ENCODE results near the gene EPB41L2. TPM values are rescaled to one million over a fixed set of nuclear protein-coding genes. Genes with fewer than 3 reads are reported as not detected.
"Not testable (repeated sequence)": the region's sequence is repeated elsewhere in the genome, so short reads cannot be mapped to it uniquely, and the experiment has no call there.

The EPB41L2 gene
- total and polyA plus RNA-seq, 2 donors (not counting 1 experiment from before 2014, with no cell fraction given) = 113 to 264 TPM

DNA sequence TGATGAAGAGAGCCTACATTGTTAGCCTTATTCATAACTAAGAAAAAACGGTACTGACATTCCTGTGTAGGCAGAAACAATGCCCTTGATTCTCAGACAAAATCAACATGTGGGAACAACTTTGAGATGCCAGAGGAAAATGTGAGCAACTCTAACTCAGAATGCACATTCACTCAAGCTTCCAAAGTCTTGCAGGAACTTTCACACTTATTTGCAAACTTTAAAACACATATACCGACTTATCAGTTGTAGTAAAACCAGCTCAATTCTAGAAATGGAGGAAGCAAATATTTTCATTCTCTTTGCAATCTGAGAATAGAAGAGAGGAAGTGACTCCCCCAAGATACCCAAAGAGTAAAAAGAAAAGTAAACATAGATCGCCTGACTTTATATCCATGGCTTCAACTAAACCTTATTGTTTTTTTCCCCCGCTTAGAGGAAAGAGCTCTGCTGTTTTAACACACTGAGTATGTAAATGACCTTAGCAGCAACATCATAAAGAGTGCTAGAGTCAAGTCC lies 117.6 kb downstream of the EPB41L2 start:
- H4K20me1 ChIP-seq (ENCODE audit: control insufficient read depth, extremely low read depth, insufficient read depth, low read length) = no peaks in the 10 kb centered on the region
- no peak overlapping the region for H3K4me2 ChIP-seq (ENCODE audit: extremely low read depth, insufficient read depth, low read length)
- peaks cover 9% of the 10 kb centered on the region for H3K79me2 ChIP-seq (ENCODE audit: control insufficient read depth, insufficient read depth, low read length)
- TF ChIP-seq, protein P1, sequence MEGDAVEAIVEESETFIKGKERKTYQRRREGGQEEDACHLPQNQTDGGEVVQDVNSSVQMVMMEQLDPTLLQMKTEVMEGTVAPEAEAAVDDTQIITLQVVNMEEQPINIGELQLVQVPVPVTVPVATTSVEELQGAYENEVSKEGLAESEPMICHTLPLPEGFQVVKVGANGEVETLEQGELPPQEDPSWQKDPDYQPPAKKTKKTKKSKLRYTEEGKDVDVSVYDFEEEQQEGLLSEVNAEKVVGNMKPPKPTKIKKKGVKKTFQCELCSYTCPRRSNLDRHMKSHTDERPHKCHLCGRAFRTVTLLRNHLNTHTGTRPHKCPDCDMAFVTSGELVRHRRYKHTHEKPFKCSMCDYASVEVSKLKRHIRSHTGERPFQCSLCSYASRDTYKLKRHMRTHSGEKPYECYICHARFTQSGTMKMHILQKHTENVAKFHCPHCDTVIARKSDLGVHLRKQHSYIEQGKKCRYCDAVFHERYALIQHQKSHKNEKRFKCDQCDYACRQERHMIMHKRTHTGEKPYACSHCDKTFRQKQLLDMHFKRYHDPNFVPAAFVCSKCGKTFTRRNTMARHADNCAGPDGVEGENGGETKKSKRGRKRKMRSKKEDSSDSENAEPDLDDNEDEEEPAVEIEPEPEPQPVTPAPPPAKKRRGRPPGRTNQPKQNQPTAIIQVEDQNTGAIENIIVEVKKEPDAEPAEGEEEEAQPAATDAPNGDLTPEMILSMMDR (conservative IDR thresholded peaks at IDR 0.05 in 1 of 2, IDR thresholded peaks at IDR 0.05 in 1 of 2; ENCODE audit: low read depth in 1 of 2, low read length in 2 of 2) = no peak
- TF ChIP-seq EZH2 (IDR thresholded peaks at IDR 0.05; ENCODE audit: low read length, missing control alignments) = no peak
- H3K36me3 ChIP-seq (ENCODE audit: control insufficient read depth, insufficient read depth, low read length) = no peaks in the 10 kb centered on the region
- no peak overlapping the region for H3K4me3 ChIP-seq (replicated peaks in 1 of 4; ENCODE audit: control extremely low read depth in 1 of 4, insufficient read depth in 1 of 4, low read depth in 3 of 4, low read length in 4 of 4)
- peaks cover 7% of the 10 kb centered on the region for H3K4me1 ChIP-seq (ENCODE audit: control insufficient read depth, extremely low read depth, insufficient read depth, low read length)
- no peaks in the 10 kb centered on the region for H3K27me3 ChIP-seq (ENCODE audit: control insufficient read depth, insufficient read depth, low read length)
- no peak overlapping the region for H3K27ac ChIP-seq (ENCODE audit: insufficient read depth, low read length)
- H2AFZ ChIP-seq (ENCODE audit: low read length) = no peak overlapping the region
- DNase-seq (ENCODE audit: low read depth in 2 of 2) = peak in 1 of 2 donors; percentile 85
- no peaks in the 10 kb centered on the region for H3K9me3 ChIP-seq (ENCODE audit: control insufficient read depth, insufficient read depth, low read depth, low read length)
- no peak overlapping the region for H3K9ac ChIP-seq (ENCODE audit: insufficient read depth, low read length)

DNA sequence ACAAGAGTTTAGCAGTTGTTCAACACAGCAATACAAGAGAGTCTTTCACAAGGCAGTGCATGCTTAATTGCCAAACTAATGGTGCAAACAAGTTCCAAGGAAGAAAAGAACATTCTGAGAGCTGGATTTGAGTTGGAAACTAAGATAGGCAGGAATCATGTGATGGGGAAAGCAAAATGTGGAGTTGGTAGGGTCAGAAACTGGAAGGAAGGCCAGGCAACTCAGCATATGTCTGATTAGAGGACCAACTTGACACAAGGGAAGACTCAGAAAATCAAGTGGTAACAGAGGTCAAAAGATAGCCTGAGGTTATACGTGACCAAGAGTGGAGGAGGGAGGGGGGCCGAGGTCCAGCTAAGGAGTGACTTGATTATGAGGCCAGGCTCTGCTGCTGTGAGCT lies 118.6 kb downstream of the EPB41L2 start:
- Histone ChIP-seq H3K36me3 (ENCODE audit: control insufficient read depth, insufficient read depth, low read length) (no peaks in the 10 kb centered on the region), H3K27ac (ENCODE audit: insufficient read depth, low read length) (no peak overlapping the region), H3K4me2 (ENCODE audit: extremely low read depth, insufficient read depth, low read length) (no peak overlapping the region), H3K27me3 (ENCODE audit: control insufficient read depth, insufficient read depth, low read length) (no peaks in the 10 kb centered on the region), H3K4me3 (replicated peaks in 1 of 4; ENCODE audit: control extremely low read depth in 1 of 4, insufficient read depth in 1 of 4, low read depth in 3 of 4, low read length in 4 of 4) (no peak overlapping the region), H3K79me2 (ENCODE audit: control insufficient read depth, insufficient read depth, low read length) (peaks cover 12% of the 10 kb centered on the region), H3K9ac (ENCODE audit: insufficient read depth, low read length) (no peak overlapping the region), H3K9me3 (ENCODE audit: control insufficient read depth, insufficient read depth, low read depth, low read length) (no peaks in the 10 kb centered on the region), H3K4me1 (ENCODE audit: control insufficient read depth, extremely low read depth, insufficient read depth, low read length) (peaks cover 7% of the 10 kb centered on the region), H2AFZ (ENCODE audit: low read length) (no peak overlapping the region), H4K20me1 (ENCODE audit: control insufficient read depth, extremely low read depth, insufficient read depth, low read length) (no peaks in the 10 kb centered on the region)
- DNase-seq (ENCODE audit: low read depth in 2 of 2) = no peak
- TF ChIP-seq, protein P1 (conservative IDR thresholded peaks at IDR 0.05 in 1 of 2, IDR thresholded peaks at IDR 0.05 in 1 of 2; ENCODE audit: low read depth in 1 of 2, low read length in 2 of 2) = no peak
- TF ChIP-seq EZH2 (IDR thresholded peaks at IDR 0.05; ENCODE audit: low read length, missing control alignments) = no peak

DNA sequence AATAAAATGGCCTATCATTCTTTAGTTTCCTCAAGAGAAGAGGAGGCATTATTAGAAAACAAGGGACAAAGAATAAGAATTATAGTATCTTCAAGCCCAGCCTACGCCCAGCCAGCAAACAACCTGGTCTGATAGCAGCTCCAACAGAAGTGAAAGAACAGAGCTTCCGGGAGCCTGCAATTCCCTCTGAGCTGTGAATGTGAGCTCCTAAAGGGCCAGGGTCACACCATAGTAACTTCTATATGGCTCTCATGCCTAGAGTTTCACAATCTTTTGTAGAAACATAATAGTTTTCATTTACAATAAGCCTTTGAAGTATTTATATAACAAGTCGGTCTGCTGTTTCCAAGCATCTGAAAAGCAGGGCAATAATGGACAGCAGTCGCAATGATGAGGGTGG lies 119.3 kb downstream of the EPB41L2 start:
- no peak overlapping the region for H3K27ac ChIP-seq (ENCODE audit: insufficient read depth, low read length)
- no peak for DNase-seq (ENCODE audit: low read depth in 2 of 2)
- H3K4me2 ChIP-seq (ENCODE audit: extremely low read depth, insufficient read depth, low read length) = no peak overlapping the region
- H3K4me3 ChIP-seq (replicated peaks in 1 of 4; ENCODE audit: control extremely low read depth in 1 of 4, insufficient read depth in 1 of 4, low read depth in 3 of 4, low read length in 4 of 4) = no peak overlapping the region
- H2AFZ ChIP-seq (ENCODE audit: low read length) = no peak overlapping the region
- H3K36me3 ChIP-seq (ENCODE audit: control insufficient read depth, insufficient read depth, low read length) = no peaks in the 10 kb centered on the region
- H3K9ac ChIP-seq (ENCODE audit: insufficient read depth, low read length) = no peak overlapping the region
- no peaks in the 10 kb centered on the region for H3K27me3 ChIP-seq (ENCODE audit: control insufficient read depth, insufficient read depth, low read length)
- peaks cover 7% of the 10 kb centered on the region for H3K4me1 ChIP-seq (ENCODE audit: control insufficient read depth, extremely low read depth, insufficient read depth, low read length)
- H3K9me3 ChIP-seq (ENCODE audit: control insufficient read depth, insufficient read depth, low read depth, low read length) = no peaks in the 10 kb centered on the region
- H3K79me2 ChIP-seq (ENCODE audit: control insufficient read depth, insufficient read depth, low read length) = peaks cover 12% of the 10 kb centered on the region
- TF ChIP-seq, protein P1 (conservative IDR thresholded peaks at IDR 0.05 in 1 of 2, IDR thresholded peaks at IDR 0.05 in 1 of 2; ENCODE audit: low read depth in 1 of 2, low read length in 2 of 2) = no peak
- TF ChIP-seq EZH2 (IDR thresholded peaks at IDR 0.05; ENCODE audit: low read length, missing control alignments) = no peak
- H4K20me1 ChIP-seq (ENCODE audit: control insufficient read depth, extremely low read depth, insufficient read depth, low read length) = no peaks in the 10 kb centered on the region

DNA sequence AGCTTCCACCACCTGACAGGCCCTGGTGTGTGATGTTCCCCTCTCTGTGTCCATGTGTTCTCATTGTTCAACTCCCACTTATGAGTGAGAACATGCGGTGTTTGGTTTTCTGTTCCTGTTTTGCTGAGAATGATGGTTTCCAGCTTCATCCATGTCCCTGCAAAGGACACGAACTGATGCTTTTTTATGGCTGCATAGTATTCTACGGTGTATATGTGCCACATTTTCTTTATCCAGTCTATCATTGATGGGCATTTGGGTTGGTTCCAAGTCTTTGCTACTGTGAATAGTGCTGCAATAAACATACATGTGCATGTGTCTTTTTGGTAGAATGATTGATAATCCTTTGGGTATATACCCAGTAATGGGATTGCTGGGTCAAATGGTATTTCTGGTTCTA lies 120.3 kb downstream of the EPB41L2 start:
- H3K9me3 ChIP-seq (ENCODE audit: control insufficient read depth, insufficient read depth, low read depth, low read length); H3K9ac ChIP-seq (ENCODE audit: insufficient read depth, low read length); H4K20me1 ChIP-seq (ENCODE audit: control insufficient read depth, extremely low read depth, insufficient read depth, low read length); H3K27ac ChIP-seq (ENCODE audit: insufficient read depth, low read length); H3K4me2 ChIP-seq (ENCODE audit: extremely low read depth, insufficient read depth, low read length); H2AFZ ChIP-seq (ENCODE audit: low read length); H3K27me3 ChIP-seq (ENCODE audit: control insufficient read depth, insufficient read depth, low read length); DNase-seq (ENCODE audit: low read depth in 2 of 2); H3K4me3 ChIP-seq (replicated peaks in 1 of 4; ENCODE audit: control extremely low read depth in 1 of 4, insufficient read depth in 1 of 4, low read depth in 3 of 4, low read length in 4 of 4); H3K36me3 ChIP-seq (ENCODE audit: control insufficient read depth, insufficient read depth, low read length): not testable (repeated sequence)
- peaks cover 12% of the 10 kb centered on the region for H3K4me1 ChIP-seq (ENCODE audit: control insufficient read depth, extremely low read depth, insufficient read depth, low read length)
- peaks cover 12% of the 10 kb centered on the region for H3K79me2 ChIP-seq (ENCODE audit: control insufficient read depth, insufficient read depth, low read length)
